Liver (tissue), 9 donors: ENCODE data around the gene CD6. TPM values are rescaled to one million over a fixed set of nuclear protein-coding genes. Genes with fewer than 3 reads are reported as not detected.
A peak's percentile ranks its signal among the peaks of the same experiment; 100 is the strongest.

Experiments
- DNase-seq: peaks from one replicate; pipeline ENCODE4 v3.0.0-alpha.2; 2017; ENCODE audit warnings: low spot score
- H3K27ac ChIP-seq, 2 donors: one replicate each; pipeline ENCODE4 v1.7.0; 2013; ENCODE audit warnings: inconsistent platforms in 2 of 2, low read length in 2 of 2, control low read depth in 1 of 2, low read depth in 1 of 2, mild to moderate bottlenecking in 1 of 2
- H3K27me3 ChIP-seq, 4 donors: one replicate each; pipeline versions ENCODE4 v1.6.1 to v1.7.0; 2013; ENCODE audit warnings: low read length in 3 of 4, inconsistent platforms in 1 of 4, mild to moderate bottlenecking in 1 of 4, moderate library complexity in 1 of 4; ENCODE audit not compliant: control insufficient read depth in 4 of 4, insufficient read depth in 4 of 4
- H3K36me3 ChIP-seq, 4 donors: one replicate each; pipeline versions ENCODE4 v1.6.1 to v1.7.0; 2013; ENCODE audit warnings: low read length in 3 of 4, mild to moderate bottlenecking in 3 of 4, low read depth in 1 of 4, moderate library complexity in 1 of 4; ENCODE audit not compliant: control insufficient read depth in 4 of 4, insufficient read depth in 3 of 4
- H3K4me1 ChIP-seq, 4 donors: one replicate each; pipeline versions ENCODE4 v1.6.1 to v1.7.0; 2013; ENCODE audit warnings: low read length in 3 of 4, mild to moderate bottlenecking in 3 of 4, moderate library complexity in 1 of 4; ENCODE audit not compliant: control insufficient read depth in 4 of 4, insufficient read depth in 4 of 4
- H3K4me3 ChIP-seq, 3 donors: one replicate each; pipeline versions ENCODE4 v1.6.1 to v1.7.0; 2013; ENCODE audit warnings: low read length in 3 of 3, control low read depth in 1 of 3, low read depth in 1 of 3, mild to moderate bottlenecking in 1 of 3
- H3K9ac ChIP-seq, 2 donors: one replicate each; pipeline ENCODE4 v1.7.0; 2013; ENCODE audit warnings: low read length in 2 of 2, mild to moderate bottlenecking in 2 of 2, moderate library complexity in 2 of 2, control low read depth in 1 of 2, low read depth in 1 of 2
- H3K9me3 ChIP-seq, 4 donors: one replicate each; pipeline versions ENCODE4 v1.6.1 to v1.7.0; 2013; ENCODE audit warnings: low read length in 3 of 4; ENCODE audit not compliant: control insufficient read depth in 4 of 4
- EGR1 ChIP-seq, 2 donors: IDR thresholded peaks; 2 replicates each; pipeline ENCODE4 v1.6.1; 2016 to 2018; ENCODE audit warnings: antibody characterized with exemption in 2 of 2, low read depth in 2 of 2
- FOXA2 ChIP-seq: IDR thresholded peaks from 2 replicates; pipeline ENCODE4 v1.6.1; 2016; ENCODE audit warnings: antibody characterized with exemption
- GABPA ChIP-seq, 2 donors: IDR thresholded peaks in 1 of 2; conservative IDR thresholded peaks in 1 of 2; 2 replicates each; pipeline ENCODE4 v1.6.1; 2016; ENCODE audit warnings: antibody characterized with exemption in 2 of 2, mild to moderate bottlenecking in 1 of 2, moderate library complexity in 1 of 2
- HNF4G ChIP-seq: IDR thresholded peaks from 2 replicates; pipeline ENCODE4 v1.6.1; 2016; ENCODE audit warnings: antibody characterized with exemption
- JUND ChIP-seq, 2 donors: IDR thresholded peaks; 2 replicates each; pipeline ENCODE4 v1.6.1; 2016; ENCODE audit warnings: antibody characterized with exemption in 2 of 2
- NR2F2 ChIP-seq: IDR thresholded peaks from 2 replicates; pipeline ENCODE4 v1.6.1; 2016; ENCODE audit warnings: antibody characterized with exemption
- RAD21 ChIP-seq, 2 donors: IDR thresholded peaks; 2 replicates each; pipeline ENCODE4 v1.6.1; 2016; ENCODE audit warnings: antibody characterized with exemption in 2 of 2, mild to moderate bottlenecking in 2 of 2
- RXRA ChIP-seq, 2 donors: IDR thresholded peaks; 2 replicates each; pipeline ENCODE4 v1.6.1; 2017 to 2018; ENCODE audit warnings: antibody characterized with exemption in 2 of 2, mild to moderate bottlenecking in 1 of 2
- TAF1 ChIP-seq: conservative IDR thresholded peaks from 2 replicates; pipeline ENCODE4 v1.6.1; 2016; ENCODE audit warnings: antibody characterized with exemption, mild to moderate bottlenecking
- YY1 ChIP-seq: IDR thresholded peaks from 2 replicates; pipeline ENCODE4 v1.6.1; 2016; ENCODE audit warnings: antibody characterized with exemption, mild to moderate bottlenecking
- ZBTB33 ChIP-seq: IDR thresholded peaks from 2 replicates; pipeline ENCODE4 v1.6.1; 2016; ENCODE audit warnings: antibody characterized with exemption
- WGBS: extraction: QIAGEN DNeasy Blood & Tissue Kit; methylation state at CpG from one replicate; pipeline ENCODE4 v1.1.7; 2013; 5-methylcytosine and 5-hydroxymethylcytosine counted together
- polyA plus RNA-seq, 2 donors: library from polyadenylated mRNA; stranded (reverse) in 1 of 2; unstranded in 1 of 2; fragments of 200-250 nt in 1 of 2; fragments of >200 nt in 1 of 2; fragmentation: Nextera tagmentation in 1 of 2; extraction: Ambion mirVana in 1 of 2; gene quantifications; one replicate each; pipeline versions ENCODE4 v1.2.1 to v1.2.3, GENCODE V29; 2013 to 2015
- total RNA-seq, 2 donors: library from RNA; depleted of rRNA; stranded (reverse); fragments of >200 nt; gene quantifications; one replicate each; pipeline ENCODE4 v1.2.3, GENCODE V29; 2014
- TF ChIP-seq, protein P1 (sequence below): IDR thresholded peaks from 2 replicates; pipeline ENCODE4 v1.6.1; 2016; ENCODE audit warnings: antibody characterized with exemption
- TF ChIP-seq, protein P2 (sequence below): IDR thresholded peaks from 2 replicates; pipeline ENCODE4 v1.6.1; 2016; ENCODE audit warnings: antibody characterized with exemption
- donor health status: healthy.
- donor health status: healthy.
- donor health status: healthy.
- donor health status: healthy.
- donor health status: healthy.

Gene CD6
- total and polyA plus RNA-seq, 4 donors, result 0.31 to 0.59 (median 0.45) TPM

DNA sequence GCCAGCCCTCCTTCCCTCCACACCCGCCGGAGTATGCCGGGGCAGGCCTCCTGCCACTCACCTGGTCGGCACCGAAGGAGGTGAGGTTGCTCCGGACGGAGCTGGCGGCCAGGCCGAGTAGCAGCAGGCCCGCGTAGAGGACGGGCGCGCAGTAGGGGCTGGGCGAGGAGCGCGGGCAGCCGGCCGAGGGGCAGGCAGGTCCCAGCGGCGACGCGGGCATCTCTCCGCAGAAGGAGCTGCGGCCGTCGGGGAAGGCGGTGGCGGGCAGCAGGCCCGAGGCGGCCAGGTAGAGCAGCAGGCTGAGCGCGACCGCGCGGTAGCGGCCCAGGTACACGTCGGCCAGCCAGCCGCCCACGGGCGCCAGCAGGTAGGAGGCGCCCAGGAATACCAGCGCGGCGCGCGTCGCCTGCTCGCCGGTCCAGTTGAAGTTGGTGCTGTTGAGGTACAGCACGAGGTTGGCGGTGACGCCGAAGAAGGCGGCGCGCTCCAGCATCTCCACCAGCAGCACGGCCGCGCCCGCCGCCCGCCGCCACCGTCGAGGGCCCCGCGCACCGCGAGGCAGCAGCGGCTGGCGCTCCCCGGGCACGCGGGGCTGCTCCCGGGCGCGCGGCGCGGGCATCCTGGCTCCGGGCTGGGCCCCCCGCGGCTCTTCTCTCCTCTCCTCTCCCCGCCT is 20.4 kb upstream of the CD6 start:
- no peak for DNase-seq
- no peak overlapping the region for H3K9ac ChIP-seq
- no peaks in the 10 kb centered on the region for H3K9me3 ChIP-seq
- H3K27ac ChIP-seq, result peak overlapping the region; percentile 77 to 96
- H3K4me1 ChIP-seq, result peaks cover 5 to 23% (median 14%) of the 10 kb centered on the region in 4 donors
- H3K27me3 ChIP-seq, result no peaks in the 10 kb centered on the region
- no peak for TF ChIP-seq EGR1 (IDR thresholded peaks at IDR 0.05; ENCODE audit: low read depth in 2 of 2)
- TF ChIP-seq, protein P1, sequence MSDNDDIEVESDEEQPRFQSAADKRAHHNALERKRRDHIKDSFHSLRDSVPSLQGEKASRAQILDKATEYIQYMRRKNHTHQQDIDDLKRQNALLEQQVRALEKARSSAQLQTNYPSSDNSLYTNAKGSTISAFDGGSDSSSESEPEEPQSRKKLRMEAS, result no peak
- TF ChIP-seq GABPA (IDR thresholded peaks at IDR 0.05 in 1 of 2, conservative IDR thresholded peaks at IDR 0.05 in 1 of 2), result no peak
- TF ChIP-seq, protein P2, sequence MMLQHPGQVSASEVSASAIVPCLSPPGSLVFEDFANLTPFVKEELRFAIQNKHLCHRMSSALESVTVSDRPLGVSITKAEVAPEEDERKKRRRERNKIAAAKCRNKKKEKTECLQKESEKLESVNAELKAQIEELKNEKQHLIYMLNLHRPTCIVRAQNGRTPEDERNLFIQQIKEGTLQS, result no peak
- H3K36me3 ChIP-seq, result peaks cover 0 to 5% (median 1%) of the 10 kb centered on the region in 4 donors
- H3K4me3 ChIP-seq, result peak overlapping the region; percentile 37 to 88 (median 46)
- WGBS, result 15% methylated on average over 86 of the region's 86 CpGs

DNA sequence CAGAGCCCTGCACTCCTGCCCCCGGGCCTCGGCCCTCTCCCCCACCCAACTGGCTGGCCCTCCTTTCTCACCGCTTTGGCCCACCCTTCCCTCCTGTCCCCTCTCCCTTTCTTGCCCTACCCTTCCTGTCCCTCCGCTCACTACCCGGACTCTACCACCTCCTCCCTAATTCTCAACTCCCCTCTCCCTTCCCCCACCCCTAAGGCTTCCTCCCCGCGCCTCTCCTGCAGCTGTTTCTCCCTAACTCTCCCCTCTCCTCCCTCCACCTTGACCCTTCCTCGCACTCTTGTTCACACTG is 19.9 kb upstream of the CD6 start:
- TF ChIP-seq FOXA2 (no peak), HNF4G (no peak), TAF1 (no peak), EGR1 (IDR thresholded peaks at IDR 0.05; ENCODE audit: low read depth in 2 of 2) (no peak), NR2F2 (no peak), JUND (IDR thresholded peaks at IDR 0.05) (no peak), GABPA (IDR thresholded peaks at IDR 0.05 in 1 of 2, conservative IDR thresholded peaks at IDR 0.05 in 1 of 2) (no peak), RAD21 (IDR thresholded peaks at IDR 0.05) (no peak), YY1 (no peak), RXRA (IDR thresholded peaks at IDR 0.05) (no peak), ZBTB33 (no peak)
- TF ChIP-seq, protein P1, result no peak
- no peaks in the 10 kb centered on the region for H3K9me3 ChIP-seq
- H3K36me3 ChIP-seq, result peaks cover 0 to 3% (median under 1%) of the 10 kb centered on the region in 4 donors
- H3K4me3 ChIP-seq, result peak overlapping the region; percentile 6 to 88 (median 46)
- H3K27me3 ChIP-seq, result no peaks in the 10 kb centered on the region
- peaks cover 5 to 23% (median 14%) of the 10 kb centered on the region in 4 donors for H3K4me1 ChIP-seq
- 16% methylated on average over 8 of the region's 8 CpGs for WGBS
- no peak for DNase-seq
- H3K27ac ChIP-seq, result peak overlapping the region; percentile 77 to 96
- peak overlapping the region in 1 of 2 donors; percentile 73 for H3K9ac ChIP-seq

- H3K4me3 ChIP-seq, result peak within 1 kb of the TSS; percentile 37 to 88 (median 46)
- peaks cover 0 to 3% (median 0%) of the 10 kb centered on the region in 4 donors for H3K36me3 ChIP-seq
- no peaks in the 10 kb centered on the region for H3K27me3 ChIP-seq
- peaks cover 5 to 23% (median 14%) of the 10 kb centered on the region in 4 donors for H3K4me1 ChIP-seq
- peak within 1 kb of the TSS; percentile 61 to 73 for H3K9ac ChIP-seq
- H3K27ac ChIP-seq, result peak within 1 kb of the TSS; percentile 77 to 96
- 13% methylated on average over 23 of the region's 23 CpGs for WGBS
- H3K9me3 ChIP-seq, result no peaks in the 10 kb centered on the region
- DNase-seq, result no peak
- TF ChIP-seq TAF1 (no peak), RAD21 (IDR thresholded peaks at IDR 0.05) (peak in 1 of 2 donors; percentile 8), YY1 (peak; percentile 25)
Observed at GRCh38 chr11:60951904-60952741, 19.4 kb upstream of the CD6 start, which contains the start of gene SLC15A3. Gene SLC15A3 (minus strand): TSS chr11:60952176. CDS start chr11:60951551, 625 bp downstream.
